HK-2 (cell line): ENCODE results near the gene NRK.
"Not testable (repeated sequence)": the region's sequence is repeated elsewhere in the genome, so short reads cannot be mapped to it uniquely, and the experiment has no call there.

ENCODE experiments used
- DNase-seq: peaks from one replicate; pipeline ENCODE4 v3.0.0-alpha.2; 2018; ENCODE audit not compliant: unreplicated experiment

The NRK gene

DNA sequence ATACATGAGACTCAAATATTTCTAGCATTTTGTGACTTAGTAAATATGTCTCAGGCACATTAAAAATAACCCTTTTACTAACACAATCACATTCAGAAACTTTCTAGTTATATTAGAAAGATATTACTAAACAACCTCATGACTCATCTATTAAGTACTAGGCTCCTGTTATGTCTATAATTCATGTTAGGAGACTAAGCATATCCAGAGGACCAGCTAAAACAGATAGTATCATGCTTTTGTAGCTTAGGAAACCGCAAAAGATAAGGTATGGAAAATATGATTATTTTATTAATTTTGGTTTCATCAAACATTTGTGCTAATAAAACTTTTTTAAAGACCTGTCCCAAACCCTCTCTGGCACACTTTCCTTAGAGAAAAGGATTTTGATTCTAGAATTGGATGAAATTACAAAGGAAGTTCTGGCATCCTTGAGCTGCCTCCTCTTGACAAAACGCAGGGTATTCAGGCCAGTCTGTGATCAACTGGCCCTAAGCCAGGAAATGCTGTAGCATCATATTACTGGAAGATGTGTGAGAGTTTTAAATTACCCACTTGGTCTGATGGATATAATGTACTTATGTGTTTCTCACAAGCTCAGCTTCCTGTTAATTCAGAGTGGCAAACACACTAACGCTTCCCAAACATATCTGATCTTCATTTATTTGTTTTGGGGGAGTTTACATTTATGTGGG, 60.4 kb downstream of the NRK start:
- no peak for DNase-seq

DNA sequence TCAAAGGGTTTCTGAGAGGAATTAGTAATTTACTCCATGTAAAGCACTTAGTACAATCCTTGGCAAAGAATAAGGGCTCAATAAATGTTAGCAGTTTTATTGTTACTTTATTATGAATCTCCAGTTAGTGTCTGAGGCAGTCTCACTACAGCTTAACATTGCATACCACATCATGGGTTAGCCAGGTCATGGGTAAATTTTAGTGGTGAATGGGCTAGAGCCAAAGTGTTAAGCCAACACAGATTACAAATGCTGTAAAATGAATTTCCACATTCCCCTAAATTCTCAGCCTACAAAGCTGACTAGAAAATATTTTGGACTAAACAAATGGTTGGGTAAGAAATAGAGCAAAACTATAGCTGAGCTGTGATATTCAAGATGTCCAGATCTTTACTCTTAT, 72.4 kb downstream of the NRK start:
- DNase-seq: no peak

DNA sequence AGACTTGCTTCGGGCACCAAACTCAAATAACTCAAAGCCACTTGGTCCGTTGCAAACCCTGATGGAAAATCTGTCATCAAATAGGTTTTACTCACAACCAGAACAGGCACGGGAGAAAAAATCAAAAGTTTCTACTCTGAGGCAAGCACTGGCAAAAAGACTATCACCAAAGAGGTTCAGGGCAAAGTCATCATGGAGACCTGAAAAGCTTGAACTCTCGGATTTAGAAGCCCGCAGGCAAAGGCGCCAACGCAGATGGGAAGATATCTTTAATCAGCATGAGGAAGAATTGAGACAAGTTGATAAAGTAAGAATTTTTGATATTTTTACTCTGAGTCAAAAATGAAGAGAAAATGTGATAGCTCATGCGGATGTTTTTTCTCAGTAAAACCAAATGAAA, 87.2 kb downstream of the NRK start:
- no peak for DNase-seq

DNA sequence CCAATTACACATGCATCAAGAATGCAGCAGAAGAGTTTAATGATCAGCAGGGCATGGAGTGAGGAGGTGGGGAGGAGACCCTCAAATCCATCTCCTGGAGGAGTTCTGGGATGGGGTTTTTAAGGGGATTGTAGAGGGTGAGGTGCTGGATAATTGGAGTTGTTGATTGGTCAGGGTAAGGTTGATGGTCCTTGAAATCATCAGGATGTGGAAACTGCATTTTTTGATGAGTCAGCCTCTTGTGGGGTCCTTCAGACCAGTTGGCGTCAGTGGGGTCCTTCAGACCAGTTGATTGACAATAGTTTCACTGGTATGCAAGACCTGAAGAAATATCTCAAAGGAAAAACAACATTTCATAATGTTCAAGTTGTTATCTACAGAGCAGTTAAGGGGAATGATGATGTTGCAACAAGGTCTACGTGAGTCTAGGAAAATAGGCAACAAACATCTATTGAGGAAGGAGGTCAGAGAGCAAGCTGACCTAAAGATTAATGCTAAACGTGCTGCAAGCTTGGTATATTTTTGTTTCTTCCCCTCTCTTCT, 88.3 kb downstream of the NRK start:
- DNase-seq: no peak

DNA sequence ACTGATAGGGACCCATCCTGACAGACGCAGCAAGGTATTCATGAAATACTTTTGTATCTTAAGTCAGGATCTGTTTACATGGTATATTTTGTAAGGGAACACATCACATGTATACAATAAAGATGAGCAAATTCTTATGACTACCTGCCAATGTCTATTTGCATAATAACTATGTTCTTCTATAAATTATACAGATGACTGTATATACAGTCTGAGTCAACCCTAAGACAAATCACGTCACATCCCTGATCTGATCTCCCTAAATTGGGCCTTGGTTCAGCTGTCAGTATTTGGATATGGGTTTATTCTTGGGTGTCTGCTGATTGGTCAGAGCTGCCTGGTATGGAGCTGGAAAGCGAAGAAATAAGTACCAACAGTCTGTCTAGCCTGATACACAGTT, 122.9 kb downstream of the NRK start:
- DNase-seq: no peak

DNA sequence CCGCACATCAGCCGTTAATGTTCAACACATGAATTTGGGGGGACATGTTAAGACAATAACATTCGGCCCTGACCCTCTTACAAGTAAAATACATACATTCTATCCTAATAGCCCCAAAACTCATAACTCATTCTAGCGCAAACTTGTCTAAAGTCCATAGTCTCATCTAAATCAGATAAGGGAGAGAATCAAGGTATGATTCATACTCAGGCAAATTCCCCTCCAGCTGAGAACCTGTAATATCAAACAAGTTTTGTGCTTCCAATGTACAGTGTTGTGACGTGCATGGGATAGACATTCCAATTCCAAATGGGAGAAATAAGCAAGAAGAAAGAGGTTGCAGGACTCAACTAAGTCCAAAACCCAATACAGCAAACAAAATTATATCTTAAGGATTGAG, 147.1 kb downstream of the NRK start:
- DNase-seq: no peak

DNA sequence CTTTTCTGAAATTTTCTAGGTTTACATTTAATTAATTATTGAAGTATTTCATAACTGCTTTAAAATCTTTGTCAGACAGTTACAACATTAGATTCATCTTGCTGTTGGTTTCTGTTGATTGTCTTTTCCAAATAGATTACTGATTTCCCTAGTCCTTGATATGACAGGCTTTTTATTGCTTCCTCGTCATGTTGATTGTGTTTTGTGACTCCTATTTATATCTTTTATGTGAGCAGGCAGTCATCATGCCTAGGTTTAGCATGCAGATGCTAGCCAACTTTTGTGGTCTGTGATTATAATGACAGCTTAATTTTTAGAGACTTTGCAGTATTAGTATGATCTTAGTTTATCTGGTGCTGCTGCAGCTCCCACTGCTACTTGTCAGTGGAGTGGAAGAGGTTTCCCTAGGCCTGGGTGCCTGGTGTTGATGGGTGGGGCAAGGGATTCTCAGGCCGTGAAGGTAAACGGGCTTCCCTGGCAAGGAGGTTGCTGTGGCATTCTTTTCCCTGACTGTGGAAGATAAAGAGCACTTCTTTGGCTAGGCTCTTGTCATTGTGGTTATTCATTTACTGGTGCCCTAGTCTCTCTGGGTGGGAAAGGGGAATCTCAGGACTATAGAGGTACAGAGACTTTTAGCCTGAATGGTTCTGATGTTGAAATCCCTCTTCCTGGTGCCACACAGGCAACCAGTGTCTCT, 150.5 kb downstream of the NRK start:
- DNase-seq: no peak

DNA sequence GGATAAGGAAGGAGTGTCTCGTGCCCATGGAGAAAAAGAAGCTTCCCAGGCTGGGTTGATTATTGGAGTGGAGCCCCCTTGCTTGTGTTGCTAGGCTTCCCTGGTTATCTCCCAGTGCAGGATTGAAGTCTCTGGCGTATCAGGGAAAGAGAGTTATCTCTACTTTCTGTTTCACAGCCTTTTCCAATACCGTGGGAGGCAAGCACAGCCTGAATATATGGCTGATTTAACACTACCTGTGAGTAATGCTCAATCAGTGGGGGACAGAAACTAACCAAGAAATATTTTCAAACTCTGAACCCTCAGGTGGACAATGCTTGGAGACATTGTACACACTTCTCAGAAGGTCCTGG, 151.0 kb downstream of the NRK start:
- DNase-seq: no peak

DNA sequence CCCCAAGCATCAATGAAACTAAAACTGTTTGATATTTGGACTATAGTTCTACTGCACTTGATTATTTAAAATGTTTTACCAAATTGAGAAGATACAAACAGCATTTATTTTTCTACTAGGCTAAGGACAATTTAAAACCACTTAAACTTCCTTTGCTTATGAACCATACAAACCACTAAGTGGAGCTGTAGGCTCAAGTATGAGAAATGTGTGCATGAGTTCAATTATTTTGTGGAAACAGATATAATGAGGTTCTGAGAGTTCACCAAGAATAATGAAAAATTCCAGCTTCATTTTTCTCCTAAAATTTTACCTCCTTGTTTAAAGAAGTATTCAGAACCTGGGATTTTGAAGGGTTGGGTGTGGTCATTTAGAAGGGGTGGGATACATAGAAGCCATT, 153.0 kb downstream of the NRK start:
- DNase-seq: no peak

DNA sequence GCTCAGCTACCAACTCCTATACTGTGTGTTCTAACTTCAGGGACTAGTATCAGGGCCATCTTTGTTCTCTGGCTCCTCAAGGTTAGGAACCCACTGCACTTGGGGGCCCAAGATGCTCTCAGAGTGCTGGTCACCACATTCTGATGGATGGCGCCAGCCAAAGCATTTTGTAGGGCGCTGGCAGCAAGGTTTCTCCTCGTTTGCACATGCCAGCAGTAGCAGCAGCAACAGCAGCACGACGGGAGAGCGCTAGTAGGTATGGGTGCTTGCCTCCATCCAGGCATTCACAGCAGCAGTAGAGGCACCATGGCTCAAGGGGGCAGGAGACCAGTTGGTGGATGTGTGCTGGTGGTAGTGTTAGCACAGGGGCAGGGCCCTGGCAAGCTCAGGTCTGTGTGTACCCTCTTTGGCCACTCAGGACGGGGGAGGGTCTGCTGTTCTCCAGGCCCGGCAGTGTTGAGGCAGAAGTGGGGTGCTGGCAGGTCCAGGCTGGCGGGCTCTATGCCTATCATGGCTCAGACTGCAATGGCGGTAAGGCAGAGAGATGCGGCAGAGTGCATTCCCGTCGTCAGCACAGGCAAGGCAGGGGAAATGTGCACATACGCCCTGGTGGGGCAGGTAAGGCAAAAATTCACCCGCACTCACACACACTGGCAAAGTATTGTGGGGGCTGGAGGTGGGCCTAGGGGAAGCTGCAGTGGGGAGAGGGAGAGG, 159.6 kb downstream of the NRK start:
- DNase-seq: no peak

DNA sequence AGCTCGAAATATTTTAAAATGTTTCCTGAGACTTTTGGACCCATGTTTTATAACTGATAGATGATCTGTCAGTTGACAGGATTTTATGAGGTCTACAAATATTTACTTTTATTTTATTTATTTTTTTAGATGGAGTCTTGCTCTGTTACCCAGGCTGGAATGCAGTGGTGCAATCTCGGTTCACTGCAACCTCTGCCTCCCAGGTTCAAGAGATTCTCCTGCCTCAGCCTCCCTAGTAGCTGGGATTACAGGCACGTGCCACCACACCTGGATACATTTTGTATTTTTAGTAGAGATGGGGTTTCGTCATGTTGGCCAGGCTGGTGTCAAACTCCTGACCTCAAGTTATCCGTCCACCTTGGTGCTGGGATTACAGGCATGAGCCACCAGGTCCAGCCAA, 166.1 kb downstream of the NRK start:
- DNase-seq: not testable (repeated sequence)

DNA sequence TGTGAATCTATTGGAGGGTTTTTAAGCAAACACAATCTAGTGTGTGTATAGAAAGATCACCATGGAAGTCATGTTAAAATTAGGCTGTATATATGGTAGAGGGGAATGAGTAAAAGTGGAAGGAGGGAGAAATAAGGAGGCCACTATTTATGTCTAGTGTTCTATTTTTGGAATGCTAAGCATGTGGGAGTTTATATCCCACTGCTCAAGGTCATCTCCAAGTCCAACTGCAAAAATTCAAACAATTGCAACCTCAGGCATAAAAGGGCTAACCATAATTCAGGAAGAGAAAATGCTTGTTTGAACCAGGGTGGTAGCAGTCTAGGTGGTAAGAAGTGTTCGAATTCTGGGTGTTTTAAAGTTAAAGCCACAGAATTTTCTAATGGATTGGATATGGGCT, 177.0 kb downstream of the NRK start:
- no peak for DNase-seq

DNA sequence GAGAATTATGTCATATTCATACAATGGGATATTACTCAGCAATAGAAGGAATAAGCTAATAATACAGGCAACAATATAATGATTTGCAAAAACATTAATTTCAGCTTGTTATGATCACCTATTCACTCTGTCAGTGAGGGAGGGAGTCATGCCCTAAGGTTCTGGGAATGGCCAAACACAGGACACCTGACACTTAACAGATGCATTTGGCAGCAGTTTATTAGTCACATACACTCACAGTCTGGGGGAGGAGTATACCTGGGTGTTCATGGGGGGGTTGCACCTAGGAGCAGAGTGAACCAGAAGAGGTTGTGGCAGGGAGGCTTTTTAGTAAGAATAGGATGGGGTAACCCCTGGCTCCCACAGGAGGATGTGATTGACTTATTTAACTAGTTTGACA, 177.9 kb downstream of the NRK start:
- DNase-seq: no peak

DNA sequence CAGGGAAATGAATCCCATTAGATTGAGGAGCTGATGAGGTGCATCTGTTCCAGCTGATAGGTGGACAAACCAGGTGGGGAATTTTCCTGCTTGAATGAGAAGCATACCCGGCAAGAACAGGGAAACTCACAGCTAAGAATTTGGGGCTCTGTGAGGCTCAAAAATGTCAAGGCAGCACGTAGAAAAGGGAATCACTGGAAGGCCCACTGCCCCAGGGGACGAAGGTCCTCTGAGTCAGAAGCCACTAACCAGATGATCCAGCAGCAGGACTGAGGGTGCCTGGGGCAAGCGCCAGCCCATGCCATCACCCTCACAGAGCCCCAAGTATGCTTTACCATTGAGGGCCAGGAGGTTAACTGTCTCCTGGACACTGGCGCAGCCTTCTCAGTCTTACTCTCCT, 178.3 kb downstream of the NRK start:
- not testable (repeated sequence) for DNase-seq

DNA sequence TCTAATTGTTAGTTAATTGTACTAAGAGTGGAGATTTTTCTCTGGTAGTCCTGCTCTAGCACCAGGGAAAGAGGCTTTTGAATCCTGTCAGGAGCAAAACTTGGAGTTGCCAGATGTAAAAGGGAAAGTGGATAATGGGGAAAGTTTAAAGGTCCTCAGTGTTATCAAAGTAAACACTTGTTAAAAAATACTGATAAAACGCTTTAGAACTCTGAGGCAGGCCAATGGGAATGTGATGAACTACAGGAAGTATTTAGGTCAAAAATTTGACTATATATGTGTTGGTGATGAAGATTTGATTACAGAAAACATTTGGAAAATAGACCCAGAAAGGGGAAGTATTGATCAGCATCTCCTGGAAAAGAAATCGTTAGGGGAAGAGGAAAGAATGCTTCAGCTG, 183.3 kb downstream of the NRK start:
- no peak for DNase-seq

DNA sequence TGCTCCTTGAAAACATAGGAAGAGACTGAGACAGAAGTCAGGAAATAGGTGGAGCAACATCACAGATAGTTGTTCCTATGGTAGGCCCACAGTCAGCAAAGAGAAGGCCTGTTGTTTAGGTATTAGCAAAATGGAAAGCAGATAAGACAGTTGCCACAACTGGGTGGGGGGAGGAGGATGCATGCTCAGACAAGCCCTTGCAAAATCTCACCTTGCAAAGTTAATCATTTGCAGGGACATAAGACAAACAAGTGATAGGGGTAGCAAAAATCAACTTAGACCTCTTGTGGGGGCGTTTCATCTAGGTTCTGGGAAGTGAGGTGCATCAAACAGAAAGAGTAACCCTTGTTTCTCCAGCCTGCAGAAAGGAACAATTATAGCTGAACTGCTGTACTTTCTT, 185.5 kb downstream of the NRK start:
- DNase-seq: no peak
